ENCODE data around the gene NLRC5.

DNA sequence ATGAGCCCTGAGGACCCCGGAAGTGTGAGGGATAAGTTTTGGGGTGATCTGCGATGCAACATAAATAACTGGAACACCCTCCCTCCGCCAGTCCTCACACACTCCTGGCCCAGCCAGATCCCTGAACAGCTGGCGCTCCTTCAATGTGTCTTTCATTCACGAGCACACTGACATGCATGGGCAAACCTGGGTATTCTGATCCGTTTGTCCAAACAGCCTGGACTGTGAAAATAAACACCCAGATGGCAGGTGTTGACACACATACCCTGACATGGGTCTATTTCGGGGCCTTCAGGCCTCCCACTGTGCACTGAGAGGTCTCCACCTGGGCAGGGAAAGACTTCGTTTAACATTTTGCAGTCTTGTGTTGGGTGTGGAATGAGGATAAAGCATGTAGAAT lies 100.0 kb downstream of the NLRC5 start:
- TF ChIP-seq CTCF (conservative IDR thresholded peaks at IDR 0.05; ENCODE audit: low read length) (no peak), EZH2phosphoT487 (IDR thresholded peaks at IDR 0.05; ENCODE audit: borderline replicate concordance, low read depth, low read length) (no peak)
